BJ (cell line): Measurements from ENCODE around the gene UBE2Z. TPM values are rescaled to one million over a fixed set of nuclear protein-coding genes. Genes with fewer than 3 reads are reported as not detected.

ENCODE experiments used
- CTCF ChIA-PET: fragments of 350-600 bp; formaldehyde crosslinking; extraction: SDS; loops from one replicate; lab custom pipeline; 2021; ENCODE audit warnings: antibody characterized with exemption, inconsistent platforms; lab: Yijun Ruan, JAX
- POLR2A ChIA-PET: fragments of 300-600 bp; sonication (Branson Sonifier 250); formaldehyde crosslinking; extraction: SDS; loops from one replicate; lab custom pipeline; 2021; ENCODE audit warnings: antibody characterized with exemption; lab: Charles Lee
- DNase-seq: peaks from one replicate; pipeline ENCODE4 v3.0.0-alpha.2; 2011; ENCODE audit warnings: low read depth
- H3K27me3 ChIP-seq: 2 replicates; pipeline ENCODE4 v1.6.0; 2011; ENCODE audit warnings: low read length; ENCODE audit not compliant: control insufficient read depth, insufficient read depth
- H3K36me3 ChIP-seq: 2 replicates; pipeline ENCODE4 v1.5.1; 2011; ENCODE audit warnings: low read length; ENCODE audit not compliant: control insufficient read depth, insufficient read depth
- H3K4me3 ChIP-seq: 2 replicates; pipeline ENCODE4 v1.5.1; 2011; ENCODE audit warnings: low read depth, mild to moderate bottlenecking, control low read depth, low read length
- polyA plus RNA-seq: library from polyadenylated mRNA; depleted of rRNA; stranded (reverse); fragments of >200 nt; gene quantifications from 2 replicates; pipeline ENCODE4 v1.2.3, GENCODE V29; 2011
- TF ChIP-seq, protein P1 (sequence below): IDR thresholded peaks from 2 replicates; pipeline ENCODE4 v1.5.1; 2011; ENCODE audit warnings: low read depth, mild to moderate bottlenecking, control low read depth, inconsistent platforms, low read length, moderate library complexity; ENCODE audit not compliant: insufficient read depth

Gene UBE2Z
- polyA plus RNA-seq, 1 experiment: 166 TPM

DNA sequence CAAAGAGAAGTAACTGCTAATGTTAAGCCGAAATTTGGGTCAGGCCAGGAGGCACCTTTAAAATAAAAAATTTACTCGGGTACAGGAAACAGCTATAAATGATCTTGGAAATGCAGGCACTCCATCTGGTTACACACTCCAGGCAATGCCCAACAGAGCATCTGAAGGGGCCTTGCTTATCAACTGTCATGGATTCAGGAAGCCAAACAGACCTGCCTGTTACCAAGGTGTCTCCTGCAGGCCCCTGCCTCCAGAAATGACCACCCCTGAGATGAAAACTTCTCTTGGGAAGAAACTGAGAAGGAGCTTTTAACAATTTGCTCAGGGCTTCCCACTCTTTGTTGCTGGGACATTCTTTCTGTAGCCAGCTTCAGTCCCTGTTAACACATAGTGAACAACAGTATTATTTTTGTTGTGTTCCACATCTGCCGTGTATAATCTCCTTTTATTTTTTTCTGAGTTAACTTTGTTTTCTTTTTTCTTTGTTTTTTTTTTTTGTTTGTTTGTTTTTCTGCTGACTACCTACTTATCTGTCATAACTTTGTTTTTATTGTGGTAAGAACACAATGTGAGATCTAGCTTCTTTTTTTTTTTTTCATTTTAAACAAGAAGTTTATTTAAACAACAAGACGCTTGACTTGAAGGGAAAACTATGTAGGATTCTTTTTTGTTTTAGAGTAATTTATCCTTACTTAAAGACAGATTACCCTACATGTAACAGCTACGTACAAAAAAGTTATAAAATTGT is 34.3 kb upstream of the UBE2Z start:
- no peaks in the 10 kb centered on the region; the same call in 1 of the 2 replicates for H3K27me3 ChIP-seq
- no peak overlapping the region for H3K4me3 ChIP-seq
- TF ChIP-seq, protein P1, sequence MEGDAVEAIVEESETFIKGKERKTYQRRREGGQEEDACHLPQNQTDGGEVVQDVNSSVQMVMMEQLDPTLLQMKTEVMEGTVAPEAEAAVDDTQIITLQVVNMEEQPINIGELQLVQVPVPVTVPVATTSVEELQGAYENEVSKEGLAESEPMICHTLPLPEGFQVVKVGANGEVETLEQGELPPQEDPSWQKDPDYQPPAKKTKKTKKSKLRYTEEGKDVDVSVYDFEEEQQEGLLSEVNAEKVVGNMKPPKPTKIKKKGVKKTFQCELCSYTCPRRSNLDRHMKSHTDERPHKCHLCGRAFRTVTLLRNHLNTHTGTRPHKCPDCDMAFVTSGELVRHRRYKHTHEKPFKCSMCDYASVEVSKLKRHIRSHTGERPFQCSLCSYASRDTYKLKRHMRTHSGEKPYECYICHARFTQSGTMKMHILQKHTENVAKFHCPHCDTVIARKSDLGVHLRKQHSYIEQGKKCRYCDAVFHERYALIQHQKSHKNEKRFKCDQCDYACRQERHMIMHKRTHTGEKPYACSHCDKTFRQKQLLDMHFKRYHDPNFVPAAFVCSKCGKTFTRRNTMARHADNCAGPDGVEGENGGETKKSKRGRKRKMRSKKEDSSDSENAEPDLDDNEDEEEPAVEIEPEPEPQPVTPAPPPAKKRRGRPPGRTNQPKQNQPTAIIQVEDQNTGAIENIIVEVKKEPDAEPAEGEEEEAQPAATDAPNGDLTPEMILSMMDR: no peak
- H3K36me3 ChIP-seq: no peaks in the 10 kb centered on the region
- ChIA-PET CTCF (interaction anchor here (1.1 to 28.8 kb wide), 7 partner anchors 11 to 196 kb away, joined by 4 to 719 read pairs (median 5); partner anchors contain the start of genes ATP5MC1, PRAC2 and TTLL6), POLR2A (no interaction called here)
- no peak for DNase-seq

DNA sequence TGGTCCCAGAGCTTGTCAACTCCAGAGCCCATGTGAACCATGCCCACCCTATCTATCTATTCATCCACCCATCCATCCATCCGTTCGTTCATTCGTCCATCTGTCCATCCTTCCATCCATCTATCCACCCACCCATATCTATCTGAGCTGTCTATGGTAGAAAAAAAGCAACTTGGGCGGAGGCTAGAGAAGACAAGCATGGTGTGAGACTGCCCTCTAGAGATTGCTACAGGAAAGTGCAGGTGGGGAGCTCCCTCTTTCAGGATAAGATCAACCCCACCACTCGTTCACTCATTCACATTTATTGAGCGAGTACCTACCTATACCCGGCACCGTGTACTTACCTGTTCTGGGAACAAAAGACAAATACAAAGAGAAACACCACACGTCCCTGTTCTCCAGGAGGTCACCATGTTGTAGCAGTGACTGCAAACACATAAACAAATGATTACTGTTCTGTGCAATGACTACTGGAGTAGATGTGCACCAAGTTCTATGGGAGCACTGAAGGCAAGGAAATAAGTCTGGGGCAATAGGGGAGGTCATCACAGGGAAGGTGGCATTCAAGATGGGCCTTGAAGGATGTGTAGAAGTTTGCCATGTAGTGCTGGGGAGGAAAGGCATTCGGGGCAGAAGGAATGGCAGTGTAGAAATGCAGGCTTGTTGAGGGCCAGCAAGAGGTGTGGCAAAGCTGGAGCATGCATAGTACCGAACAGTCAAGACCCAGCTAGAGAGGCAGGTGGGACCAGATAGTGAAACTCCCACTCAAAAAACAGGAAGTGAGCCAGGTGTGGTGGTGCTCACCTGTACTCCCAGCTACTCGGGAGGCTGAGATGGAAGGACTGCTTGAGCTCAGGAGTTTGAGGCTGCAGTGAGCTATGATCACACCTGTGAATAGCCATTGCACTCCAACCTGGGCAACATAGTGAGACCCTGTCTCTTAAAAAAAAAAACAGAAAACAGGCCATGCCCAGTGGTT is 29.0 kb upstream of the UBE2Z start:
- POLR2A ChIA-PET: interaction anchor here (0.5 kb wide), 1 partner anchor 65 kb away, joined by 4 read pairs; no protein-coding TSS in a partner anchor
- CTCF ChIA-PET: interaction anchor here (0.6 to 28.8 kb wide), 51 partner anchors 8 to 705 kb away, joined by 3 to 719 read pairs (median 6); partner anchors contain the start of genes ATP5MC1, HOXB13, HOXB9 and PRAC1
- no peaks in the 10 kb centered on the region for H3K36me3 ChIP-seq

DNA sequence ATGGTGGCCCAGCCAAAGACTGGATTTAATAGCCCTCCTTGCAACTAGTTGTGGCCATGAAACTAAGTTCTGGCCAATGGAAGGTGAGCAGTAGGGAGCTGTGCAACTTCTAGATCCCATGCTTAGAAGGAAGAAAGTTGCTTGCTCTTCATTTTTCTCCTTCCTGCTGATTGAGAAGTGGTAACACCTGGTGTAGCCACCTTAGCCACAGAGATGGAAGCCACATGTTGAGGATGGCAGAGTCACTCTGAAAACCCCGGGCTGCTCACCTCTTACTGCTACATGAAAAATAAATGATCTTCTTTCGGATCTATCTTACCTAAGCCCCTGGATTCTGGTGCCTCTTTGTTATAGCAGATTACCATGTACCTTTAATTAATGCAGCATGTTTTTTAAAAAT is 25.9 kb upstream of the UBE2Z start:
- CTCF ChIA-PET: interaction anchor here (0.6 to 28.8 kb wide), 5 partner anchors 69 to 204 kb away, joined by 3 to 719 read pairs (median 13); partner anchors contain the start of gene TTLL6

More for the DNA sequence above, 29.0 kb upstream of the UBE2Z start:
- no peaks in the 10 kb centered on the region for H3K27me3 ChIP-seq
- DNase-seq: no peak
- TF ChIP-seq, protein P1: peak; percentile 95
- no peak overlapping the region for H3K4me3 ChIP-seq

DNA sequence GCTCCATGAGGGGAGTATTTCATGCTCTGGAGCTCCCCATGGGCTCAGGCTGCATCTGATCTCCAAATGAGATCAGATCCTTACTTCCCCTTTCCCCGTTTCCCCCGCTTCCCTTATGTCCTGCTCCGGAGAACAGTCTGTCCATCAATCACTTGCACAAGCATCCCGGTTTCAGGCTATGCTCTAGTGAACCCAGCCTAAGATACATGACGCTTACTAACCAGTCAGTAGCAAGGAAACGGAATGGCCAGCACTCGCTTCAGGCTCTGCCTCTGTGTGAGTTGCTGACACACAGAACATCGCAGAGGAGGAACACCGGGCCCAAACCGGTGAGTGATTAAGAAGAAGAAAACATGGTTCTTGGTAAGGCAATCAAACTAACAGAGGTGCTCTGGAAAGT is 25.0 kb upstream of the UBE2Z start:
- POLR2A ChIA-PET: interaction anchor here (0.7 kb wide), 1 partner anchor 205 kb away, joined by 12 read pairs; no protein-coding TSS in a partner anchor
- TF ChIP-seq, protein P1: no peak
- no peak overlapping the region for H3K4me3 ChIP-seq
- no peaks in the 10 kb centered on the region for H3K36me3 ChIP-seq
- CTCF ChIA-PET: interaction anchor here (0.8 to 28.8 kb wide), 4 partner anchors 70 to 216 kb away, joined by 3 to 719 read pairs (median 14); partner anchors contain the start of gene TTLL6
- H3K27me3 ChIP-seq: no peaks in the 10 kb centered on the region
- DNase-seq: no peak

More for the DNA sequence above, 25.9 kb upstream of the UBE2Z start:
- TF ChIP-seq, protein P1: no peak
- Histone ChIP-seq H3K4me3 (no peak overlapping the region), H3K27me3 (no peaks in the 10 kb centered on the region), H3K36me3 (no peaks in the 10 kb centered on the region)
- no peak for DNase-seq
- POLR2A ChIA-PET: no interaction called here
